ENCODE results near the gene ZNF454.

DNA sequence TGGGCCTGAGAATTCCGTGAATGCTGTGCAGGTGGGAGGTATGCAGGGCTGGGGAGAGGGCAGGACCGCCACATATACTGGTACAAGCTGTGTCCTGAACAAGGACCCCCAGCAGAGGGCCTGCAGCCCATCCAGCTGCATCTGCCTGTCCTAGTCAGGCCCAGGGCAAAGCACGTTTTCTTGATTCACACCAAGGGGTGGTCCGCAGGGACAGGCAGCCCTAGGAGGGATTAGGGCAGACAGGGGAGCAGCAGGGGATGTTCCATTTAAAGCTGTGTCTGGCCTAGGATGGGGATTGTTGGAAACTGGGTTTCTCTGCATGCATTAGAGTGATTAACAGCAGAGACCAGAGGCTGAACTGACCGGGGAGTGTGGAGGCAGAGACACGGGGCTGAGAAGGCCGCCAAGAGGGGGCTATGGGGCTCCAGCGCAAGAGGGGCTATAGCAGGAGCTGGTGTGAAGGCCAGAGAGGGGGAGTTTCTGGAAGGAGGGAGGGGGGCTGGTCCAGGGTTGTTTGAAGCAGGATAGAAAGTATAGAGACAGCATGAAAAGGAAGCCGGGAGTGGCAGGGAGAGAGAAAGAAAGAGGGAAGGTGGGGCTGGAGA lies 51.4 kb downstream of the ZNF454 start:
- TF ChIP-seq ZNF274 (IDR thresholded peaks at IDR 0.05; ENCODE audit: low read depth, low read length): no peak
- TF ChIP-seq SUZ12 (IDR thresholded peaks at IDR 0.05; ENCODE audit: extremely low read depth, insufficient read depth, insufficient read length): no peak
- no peak for TF ChIP-seq YY1 (IDR thresholded peaks at IDR 0.05; ENCODE audit: insufficient read depth, insufficient read length)
